ENCODE measurements around the gene CYB561D2.
A peak's percentile ranks its signal among the peaks of the same experiment; 100 is the strongest.

DNA sequence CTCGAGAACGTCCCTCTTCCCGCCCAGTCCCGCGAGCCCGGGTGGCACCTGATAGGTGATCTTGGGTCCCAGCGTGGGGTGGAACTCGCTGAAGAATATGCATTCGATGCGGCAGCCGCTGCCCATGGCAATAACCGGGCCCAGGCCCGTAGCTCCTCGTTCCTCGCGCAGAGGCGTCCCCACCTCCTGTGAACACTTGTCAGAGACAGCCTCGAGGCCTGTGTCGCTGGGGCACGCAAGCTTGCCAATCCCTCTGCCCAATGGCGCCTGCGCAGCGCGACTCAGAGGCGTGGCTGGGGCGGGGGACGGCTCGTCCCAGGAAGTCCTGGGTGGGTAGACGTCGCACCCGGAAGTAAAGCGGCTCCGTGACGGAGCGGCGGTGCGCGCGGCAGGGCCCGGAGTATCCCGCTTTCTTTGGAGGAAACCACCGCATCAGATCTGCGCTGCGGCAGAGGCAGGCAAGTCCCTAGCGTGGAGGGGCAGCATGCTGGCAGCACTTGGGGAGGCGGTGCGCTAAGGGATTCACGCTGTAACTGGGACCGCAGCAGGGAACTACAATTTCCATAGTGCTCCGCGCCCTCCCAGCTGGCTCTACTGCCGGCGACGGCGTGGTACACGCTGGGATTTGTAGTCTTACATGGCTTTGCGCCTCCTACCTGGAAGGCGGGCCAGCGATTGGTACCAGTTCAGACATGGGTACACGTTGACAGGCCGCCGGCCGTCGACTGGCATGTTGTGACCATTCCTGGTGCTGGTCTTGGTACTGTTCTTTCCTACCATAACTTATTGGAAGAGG is at the start of gene CYB561D2, which contains the start of gene NPRL2:
- TF ChIP-seq CTCF (IDR thresholded peaks at IDR 0.05) (no peak), POLR2A (IDR thresholded peaks at IDR 0.05) (peak in 1 of 2 donors; percentile 91)

Measured in thyroid gland (tissue), 4 donors.